Body of pancreas (tissue), 4 donors: Measurements from ENCODE around the gene EDEM1.

Source experiments
- CTCF ChIP-seq, 7 experiments: fragments of 450-650 bp in 4 of 7; fragments of 200-600 bp in 3 of 7; sonication (generic) in 3 of 7; IDR thresholded peaks; one replicate each; pipeline ENCODE4 v1.5.1; 2016 to 2019; ENCODE audit warnings: antibody characterized with exemption in 7 of 7
- POLR2A ChIP-seq, 3 donors: fragments of 450-650 bp; IDR thresholded peaks; one replicate each; pipeline ENCODE4 v1.6.1; 2016; ENCODE audit warnings: antibody characterized with exemption in 3 of 3, mild to moderate bottlenecking in 2 of 3

- TF ChIP-seq CTCF (IDR thresholded peaks at IDR 0.05) (no peak), POLR2A (IDR thresholded peaks at IDR 0.05) (no peak)
These were observed 80.4 kb downstream of the EDEM1 start for GRCh38 chr3:5267889-5268288.
